RWPE1 (cell line): Measurements from ENCODE around the gene TRIM47.
A peak's percentile ranks its signal among the peaks of the same experiment; 100 is the strongest.

ENCODE experiments used
- CTCF ChIA-PET: fragments of 350-600 bp; sonication (Branson Sonifier 250); formaldehyde crosslinking; extraction: SDS; loops from one replicate; lab custom pipeline; 2021; lab: Yijun Ruan, JAX
- POLR2A ChIA-PET: fragments of 400-600 bp; formaldehyde crosslinking; extraction: SDS; loops from one replicate; lab custom pipeline; 2020; ENCODE audit warnings: antibody characterized with exemption; ENCODE audit not compliant: low non-redundant PET; lab: Yijun Ruan, JAX
- DNase-seq: peaks from one replicate; pipeline ENCODE4 v3.0.0; 2012; ENCODE audit warnings: low spot score
- H3K27ac ChIP-seq: fragments of 450-650 bp; 2 replicates; pipeline ENCODE4 v1.5.1; 2017
- CTCF ChIP-seq: fragments of 450-650 bp; conservative IDR thresholded peaks from 2 replicates; pipeline ENCODE4 v1.5.1; 2017; ENCODE audit warnings: low read depth, mild to moderate bottlenecking

TRIM47 gene

GRCh38 chr17:75834279-75834920 is 44.0 kb downstream of the TRIM47 start:
- H3K27ac ChIP-seq: peak overlapping the region; percentile 27
- DNase-seq: no peak
- POLR2A ChIA-PET: interaction anchor here (0.6 kb wide), 2 partner anchors 9 to 10 kb away, joined by 3 to 4 read pairs; no protein-coding TSS in a partner anchor
- TF ChIP-seq CTCF: no peak
- CTCF ChIA-PET: interaction anchor here (0.5 to 1.4 kb wide), 6 partner anchors 12 to 518 kb away, joined by 3 to 5 read pairs (median 4); no protein-coding TSS in a partner anchor

DNA sequence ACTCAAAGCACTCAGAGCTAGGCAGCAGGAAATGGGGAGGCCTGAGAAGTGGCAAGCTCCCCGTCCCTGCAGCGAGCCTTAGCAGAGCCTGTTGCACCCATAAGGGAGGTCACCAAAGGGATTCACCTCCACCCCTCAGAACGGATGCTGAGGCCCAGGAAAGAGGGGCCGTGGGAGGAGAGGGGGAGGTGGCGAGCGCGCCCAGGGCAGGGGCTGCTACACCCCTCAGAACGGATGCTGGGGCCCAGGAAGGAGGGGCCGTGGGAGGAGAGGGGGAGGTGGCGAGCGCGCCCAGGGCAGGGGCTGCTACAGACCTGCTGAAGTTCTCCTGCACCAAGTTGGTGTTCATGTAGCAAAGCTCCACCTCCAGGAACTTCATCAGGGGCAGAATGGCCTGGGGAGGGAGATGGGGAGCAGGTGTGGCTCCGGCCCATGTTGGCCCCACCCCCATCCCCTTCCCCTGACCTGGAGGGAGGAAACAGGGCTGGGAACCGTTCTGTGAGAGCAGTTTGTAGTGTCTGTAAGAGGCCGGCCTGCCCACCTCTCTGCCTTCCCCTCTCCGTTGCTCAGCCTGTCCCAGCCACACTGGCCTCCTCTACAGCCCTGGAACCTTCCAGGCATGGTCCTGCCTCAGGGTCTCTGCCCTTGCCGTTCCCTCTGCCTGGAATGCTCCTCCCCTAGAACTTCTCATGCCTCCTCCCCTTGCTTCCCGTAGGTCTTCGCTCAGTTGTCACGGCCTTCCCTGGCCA is 45.6 kb downstream of the TRIM47 start:
- POLR2A ChIA-PET: interaction anchor here (1.5 kb wide), 1 partner anchor 53 kb away, joined by 8 read pairs; no protein-coding TSS in a partner anchor
- peak overlapping the region; percentile 67 for H3K27ac ChIP-seq
- TF ChIP-seq CTCF: no peak

GRCh38 chr17:75832164-75832651 is 46.2 kb downstream of the TRIM47 start:
- peak; percentile 43 for DNase-seq
- ChIA-PET POLR2A (interaction anchor here (1.5 kb wide), 1 partner anchor 52 kb away, joined by 8 read pairs; no protein-coding TSS in a partner anchor), CTCF (no interaction called here)

More for the DNA sequence above, 45.6 kb downstream of the TRIM47 start:
- CTCF ChIA-PET: no interaction called here
- no peak for DNase-seq

GRCh38 chr17:75831032-75831571 is 47.3 kb downstream of the TRIM47 start:
- peak overlapping the region; percentile 67 for H3K27ac ChIP-seq
- DNase-seq: no peak
- CTCF ChIA-PET: interaction anchor here (0.7 to 1.7 kb wide), 4 partner anchors 16 to 68 kb away, joined by 3 to 7 read pairs (median 4); no protein-coding TSS in a partner anchor
- no peak for TF ChIP-seq CTCF
- POLR2A ChIA-PET: no interaction called here

More at GRCh38 chr17:75832164-75832651, 46.2 kb downstream of the TRIM47 start:
- peak overlapping the region; percentile 67 for H3K27ac ChIP-seq
- no peak for TF ChIP-seq CTCF

- CTCF ChIA-PET: interaction anchor here (0.5 to 1.7 kb wide), 12 partner anchors 9 to 334 kb away, joined by 3 to 7 read pairs (median 4); partner anchors contain the start of gene GALK1
- no peak for DNase-seq
- POLR2A ChIA-PET: no interaction called here
- TF ChIP-seq CTCF: peak; percentile 65
- H3K27ac ChIP-seq: peak overlapping the region; percentile 67
Observed at GRCh38 chr17:75830164-75831031, 48.0 kb downstream of the TRIM47 start.
